H1 (cell line): ENCODE measurements around the gene VIPR2. TPM values are rescaled to one million over a fixed set of nuclear protein-coding genes. Genes with fewer than 3 reads are reported as not detected.

Experiments used
- CTCF ChIA-PET: fragments of 300-600 bp; sonication (Branson Sonifier 250); formaldehyde crosslinking; loops from one replicate; lab custom pipeline; 2021; ENCODE audit not compliant: partially characterized antibody; lab: Charles Lee
- POLR2A ChIA-PET: fragments of 300-600 bp; sonication (Branson Sonifier 250); formaldehyde crosslinking; loops from one replicate; lab custom pipeline; 2021; ENCODE audit warnings: inconsistent platforms; ENCODE audit not compliant: partially characterized antibody; lab: Charles Lee
- DNase-seq, 2 experiments: peaks; one replicate each; pipeline versions ENCODE4 v3.0.0 to v3.0.0-alpha.2; 2010 to 2022; ENCODE audit warnings: low spot score in 2 of 2, low read depth in 1 of 2, mixed read lengths in 1 of 2
- FAIRE-seq: peaks from 2 replicates; lab custom pipeline; 2011; peaks lifted over from hg19 to GRCh38; lab: Jason Lieb, UNC
- H2AFZ ChIP-seq: 2 replicates; pipeline ENCODE4 v1.8.1; 2012; ENCODE audit warnings: low read length, inconsistent platforms
- H2AK5ac ChIP-seq: 2 replicates; pipeline ENCODE4 v1.6.1; 2013; ENCODE audit warnings: low read depth, low read length
- H2BK120ac ChIP-seq: replicated peaks from 2 replicates; pipeline ENCODE3; 2013; ENCODE audit warnings: low read depth, low read length, inconsistent platforms
- H2BK12ac ChIP-seq: 2 replicates; pipeline ENCODE4 v1.6.1; 2013; ENCODE audit warnings: low read depth, low read length
- H2BK15ac ChIP-seq: 2 replicates; pipeline ENCODE4 v1.6.1; 2013; ENCODE audit warnings: low read length
- H2BK20ac ChIP-seq: 2 replicates; pipeline ENCODE4 v1.6.1; 2013; ENCODE audit warnings: low read length
- H2BK5ac ChIP-seq: 2 replicates; pipeline ENCODE4 v1.6.1; 2013; ENCODE audit warnings: low read depth, low read length
- H3K14ac ChIP-seq: 2 replicates; pipeline ENCODE4 v1.6.1; 2013; ENCODE audit warnings: inconsistent platforms; ENCODE audit not compliant: insufficient read length
- H3K18ac ChIP-seq: 2 replicates; pipeline ENCODE4 v1.6.1; 2013; ENCODE audit warnings: low read length; ENCODE audit errors: extremely low read depth
- H3K23ac ChIP-seq: 2 replicates; pipeline ENCODE4 v1.6.1; 2013; ENCODE audit warnings: inconsistent platforms; ENCODE audit not compliant: insufficient read length
- H3K23me2 ChIP-seq: 2 replicates; pipeline ENCODE4 v1.6.1; 2013; ENCODE audit warnings: low read depth, low read length
- H3K27ac ChIP-seq: 2 replicates; pipeline ENCODE4 v1.6.1; 2011; ENCODE audit warnings: low read depth, low read length, inconsistent platforms
- H3K27me3 ChIP-seq, 4 experiments: replicated peaks in 1 of 4; 1 replicate in 1 of 4; 2 replicates in 3 of 4; pipeline versions ENCODE4 v1.6.1 to v1.8.1; 2011 to 2013; ENCODE audit warnings: low read length in 3 of 4, mild to moderate bottlenecking in 3 of 4, inconsistent platforms in 2 of 4, mixed read lengths in 2 of 4, moderate library complexity in 1 of 4; ENCODE audit not compliant: control insufficient read depth in 3 of 4, insufficient read depth in 3 of 4; ENCODE audit errors: extremely low read depth in 1 of 4
- H3K36me3 ChIP-seq, 4 experiments: 2 replicates each; pipeline versions ENCODE4 v1.6.1 to v1.8.1; 2011 to 2013; ENCODE audit warnings: mild to moderate bottlenecking in 4 of 4, low read length in 3 of 4, moderate library complexity in 2 of 4, control low read depth in 1 of 4, inconsistent platforms in 1 of 4; ENCODE audit not compliant: insufficient read depth in 4 of 4, control insufficient read depth in 2 of 4
- H3K4ac ChIP-seq: replicated peaks from 2 replicates; pipeline ENCODE3; 2013; ENCODE audit warnings: low read length, low read depth, mixed read lengths, inconsistent platforms; ENCODE audit not compliant: insufficient read length
- H3K4me1 ChIP-seq, 4 experiments: replicated peaks in 1 of 4; 1 replicate in 1 of 4; 2 replicates in 3 of 4; pipeline versions ENCODE4 v1.6.1 to v1.8.1; 2011 to 2013; ENCODE audit warnings: low read length in 3 of 4, inconsistent platforms in 2 of 4, mixed read lengths in 1 of 4; ENCODE audit not compliant: insufficient read depth in 4 of 4, control insufficient read depth in 3 of 4
- H3K4me2 ChIP-seq, 2 experiments: 2 replicates each; pipeline versions ENCODE4 v1.6.1 to v1.8.1; 2011 to 2013; ENCODE audit warnings: low read depth in 2 of 2, low read length in 2 of 2, control low read depth in 1 of 2, inconsistent platforms in 1 of 2, mild to moderate bottlenecking in 1 of 2; ENCODE audit not compliant: insufficient read depth in 1 of 2
- H3K4me3 ChIP-seq, 4 experiments: fragments of 200-600, 300-600 bp in 1 of 4; sonication (generic), shearing (Covaris generic), sonication (Bioruptor Twin) in 1 of 4; 2 replicates each; pipeline versions ENCODE4 v1.5.1 to v1.8.1; 2011 to 2016; ENCODE audit warnings: low read length in 4 of 4, low read depth in 3 of 4, control low read depth in 2 of 4, inconsistent platforms in 2 of 4, mild to moderate bottlenecking in 2 of 4, mixed read lengths in 1 of 4, moderate library complexity in 1 of 4; ENCODE audit not compliant: insufficient read depth in 2 of 4; ENCODE audit errors: extremely low read depth in 1 of 4
- H3K56ac ChIP-seq: replicated peaks from 2 replicates; pipeline ENCODE3; 2013; ENCODE audit warnings: low read depth, mild to moderate bottlenecking, mixed read lengths, low read length, inconsistent platforms; ENCODE audit not compliant: insufficient read length
- H3K79me1 ChIP-seq: 2 replicates; pipeline ENCODE4 v1.6.1; 2013; ENCODE audit warnings: low read depth, low read length, control low read depth
- H3K79me2 ChIP-seq, 2 experiments: 2 replicates each; pipeline versions ENCODE4 v1.6.1 to v1.8.1; 2012 to 2013; ENCODE audit warnings: low read length in 2 of 2, mild to moderate bottlenecking in 2 of 2, inconsistent platforms in 1 of 2; ENCODE audit not compliant: insufficient read depth in 2 of 2, control insufficient read depth in 1 of 2
- H3K9ac ChIP-seq, 4 experiments: replicated peaks in 1 of 4; 1 replicate in 1 of 4; 2 replicates in 3 of 4; pipeline versions ENCODE4 v1.6.1 to v1.8.1; 2011 to 2013; ENCODE audit warnings: low read depth in 3 of 4, low read length in 3 of 4, control low read depth in 2 of 4, mild to moderate bottlenecking in 2 of 4, moderate library complexity in 2 of 4, inconsistent platforms in 1 of 4; ENCODE audit errors: extremely low read depth in 1 of 4
- H3K9me3 ChIP-seq, 2 experiments: 2 replicates each; pipeline versions ENCODE4 v1.6.1 to v1.8.1; 2012 to 2013; ENCODE audit warnings: mild to moderate bottlenecking in 2 of 2, moderate library complexity in 2 of 2, control low read depth in 1 of 2, inconsistent platforms in 1 of 2, low read depth in 1 of 2, low read length in 1 of 2, mixed read lengths in 1 of 2; ENCODE audit not compliant: insufficient read depth in 2 of 2
- H4K20me1 ChIP-seq, 2 experiments: replicated peaks in 1 of 2; 2 replicates each; pipeline versions ENCODE3 to v1.8.1; 2011 to 2013; ENCODE audit warnings: inconsistent platforms in 2 of 2, low read length in 2 of 2, mild to moderate bottlenecking in 1 of 2; ENCODE audit not compliant: insufficient read depth in 2 of 2, control insufficient read depth in 1 of 2
- H4K5ac ChIP-seq: 2 replicates; pipeline ENCODE4 v1.6.1; 2013; ENCODE audit warnings: low read length, low read depth, mixed read lengths, inconsistent platforms; ENCODE audit not compliant: insufficient read length
- H4K8ac ChIP-seq: 2 replicates; pipeline ENCODE4 v1.8.0; 2013; ENCODE audit warnings: mild to moderate bottlenecking, moderate library complexity, low read length, inconsistent platforms; ENCODE audit not compliant: insufficient read depth; ENCODE audit errors: extremely low read depth
- H4K91ac ChIP-seq: replicated peaks from 2 replicates; pipeline ENCODE3; 2013; ENCODE audit warnings: low read length, mixed read lengths, inconsistent platforms; ENCODE audit not compliant: insufficient read length
- E2F6 ChIP-seq: IDR thresholded peaks from 2 replicates; pipeline ENCODE4 v1.6.1; 2012; ENCODE audit warnings: inconsistent platforms
- MAX ChIP-seq: IDR thresholded peaks from 2 replicates; pipeline ENCODE4 v1.6.1; 2012; ENCODE audit warnings: inconsistent platforms
- NANOG ChIP-seq: IDR thresholded peaks from 2 replicates; pipeline ENCODE4 v1.6.1; 2011; ENCODE audit warnings: low read length, low read depth, mild to moderate bottlenecking, inconsistent platforms; ENCODE audit not compliant: insufficient read depth, poor library complexity, severe bottlenecking
- PHF8 ChIP-seq: fragments of 200-600 bp; sonication (generic); conservative IDR thresholded peaks from 2 replicates; pipeline ENCODE4 v1.7.1; 2012; ENCODE audit warnings: low read depth, mild to moderate bottlenecking, inconsistent platforms, low read length, moderate library complexity
- SIRT6 ChIP-seq: IDR thresholded peaks from one replicate; pipeline ENCODE4 v1.7.1; 2012; ENCODE audit warnings: low read length, inconsistent platforms
- SP2 ChIP-seq: IDR thresholded peaks from 2 replicates; pipeline ENCODE4 v1.6.1; 2012; ENCODE audit warnings: mild to moderate bottlenecking, low read length, inconsistent platforms
- TAF7 ChIP-seq: optimal IDR thresholded peaks from 2 replicates; pipeline ENCODE3; 2011; ENCODE audit warnings: low read depth, mild to moderate bottlenecking, inconsistent platforms, low read length, moderate library complexity, borderline replicate concordance
- ZNF274 ChIP-seq: IDR thresholded peaks from 2 replicates; pipeline ENCODE4 v1.7.0; 2012; ENCODE audit warnings: low read length, borderline replicate concordance; ENCODE audit errors: extremely low read depth
- WGBS, 2 experiments: shearing (Covaris generic) in 1 of 2; methylation state at CpG; one replicate each; pipeline versions ENCODE4 v1.1.6 to v1.1.7; 2013 to 2015; ENCODE audit warnings: low lambda C conversion rate in 2 of 2, mixed read lengths in 2 of 2, inconsistent platforms in 1 of 2, low coverage in 1 of 2, missing lambda C conversion rate in 1 of 2; ENCODE audit not compliant: insufficient replicate concordance in 2 of 2, insufficient coverage in 1 of 2, insufficient read length in 1 of 2; ENCODE audit errors: extremely low coverage in 1 of 2, missing lambda C conversion rate in 1 of 2; 5-methylcytosine and 5-hydroxymethylcytosine counted together
- polyA plus RNA-seq, 7 experiments: library from polyadenylated mRNA; depleted of rRNA in 3 of 7; stranded (reverse) in 5 of 7; unstranded in 2 of 7; fragments of >200 nt in 5 of 7; fragments of 200-250 nt in 2 of 7; gene quantifications; 1 replicate in 5 of 7; 2 replicates in 1 of 7; 4 replicates in 1 of 7; pipeline versions ENCODE4 v1.2.1 to v1.2.3, GENCODE V29; 2011 to 2013; ENCODE audit warnings: missing spikeins in 2 of 7, mixed read lengths in 2 of 7
- total RNA-seq: library from RNA; stranded (reverse); fragmentation: NEBNext Ultra II Directional; extraction: Animal tissue kit (Norgen Biotek cat#: 25700); gene quantifications from 2 replicates; pipeline ENCODE4 v1.2.1, GENCODE V29; 2021

The VIPR2 gene
- total and polyA plus RNA-seq, 2 of the 8 experiments (the other 6 are each of a cell fraction or from before 2014, with no cell fraction given) = 2.4 to 6.3 TPM

DNA sequence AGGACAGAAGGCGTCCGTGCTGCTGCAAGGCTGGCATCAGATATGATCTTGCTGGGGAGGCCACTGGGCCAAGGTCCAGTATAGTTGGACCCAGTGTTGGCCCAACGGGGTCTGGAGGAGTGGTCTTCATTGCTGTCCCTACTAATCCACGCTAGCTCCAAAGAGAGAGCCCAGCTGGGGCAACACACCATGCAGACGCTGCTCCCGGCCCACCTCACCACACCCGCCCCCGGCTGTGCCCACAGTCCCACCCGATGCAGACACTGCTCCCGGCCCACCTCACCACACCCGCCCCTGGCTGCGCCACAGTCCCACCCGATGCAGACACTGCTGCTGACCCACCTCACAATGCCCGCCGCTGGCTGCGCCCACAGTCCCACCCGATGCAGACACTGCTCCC is 121.5 kb downstream of the VIPR2 start:
- POLR2A ChIA-PET = no interaction called here
- WGBS, 2 experiments = 98% methylated on average over 10 of the region's 17 CpGs; no CpG with 5 or more reads in 1 of the 2 experiments
- H3K23ac ChIP-seq = no peak overlapping the region

More for the DNA sequence above, 121.5 kb downstream of the VIPR2 start:
- no peak overlapping the region for H3K4me3 ChIP-seq
- H3K27me3 ChIP-seq = no peaks in the 10 kb centered on the region
- no peak overlapping the region for H2BK120ac ChIP-seq
- H3K36me3 ChIP-seq = no peaks in the 10 kb centered on the region
- DNase-seq = no peak
- TF ChIP-seq NANOG (no peak), E2F6 (no peak), TAF7 (no peak), SP2 (no peak), SIRT6 (no peak), PHF8 (no peak), ZNF274 (no peak), MAX (no peak)
- TF ChIP-seq, all 59 proteins: peak for 0
- Histone ChIP-seq H4K5ac (no peak overlapping the region), H4K20me1 (no peaks in the 10 kb centered on the region), H3K4me1 (peaks cover 0 to 10% (median 5%) of the 10 kb centered on the region in 4 experiments; a peak in 4 of 7 replicates), H3K56ac (no peak overlapping the region), H2BK5ac (no peak overlapping the region), H2BK15ac (no peak overlapping the region), H4K91ac (no peak overlapping the region), H3K79me2 (no peaks in the 10 kb centered on the region), H3K18ac (no peak overlapping the region), H2BK12ac (no peak overlapping the region), H3K79me1 (0 out of 2 replicates have a peak, but pooled peaks cover 2% of the 10 kb centered on the region), H2AFZ (no peak overlapping the region), H3K23me2 (no peaks in the 10 kb centered on the region), H4K8ac (no peak overlapping the region), H3K9me3 (no peaks in the 10 kb centered on the region; a peak in 1 of 4 replicates), H3K14ac (no peak overlapping the region), H2AK5ac (no peak overlapping the region), H3K4ac (no peak overlapping the region), H3K9ac (no peak overlapping the region), H3K27ac (no peak overlapping the region), H2BK20ac (no peak overlapping the region), H3K4me2 (no peak overlapping the region)
- CTCF ChIA-PET = interaction anchor here (0.5 to 1.5 kb wide), 3 partner anchors 9 to 46 kb away, joined by 3 to 5 read pairs (median 3); no protein-coding TSS in a partner anchor
- no peak for FAIRE-seq
